PC-3 (cell line): ENCODE measurements around the gene MRPL43.

Experiments
- EZH2 ChIP-seq: fragments of 300-600 bp; sonication (generic); IDR thresholded peaks from one replicate; pipeline ENCODE4 v1.6.1; 2017; ENCODE audit warnings: antibody characterized with exemption, mild to moderate bottlenecking, low read length; ENCODE audit not compliant: unreplicated experiment
- TF ChIP-seq, protein P1 (sequence below): fragments of 300-600 bp; sonication (generic); conservative IDR thresholded peaks from 2 replicates; pipeline ENCODE4 v1.5.1; 2017; ENCODE audit warnings: antibody characterized with exemption, low read depth, mild to moderate bottlenecking, low read length

GRCh38 chr10:100980711-100981110 lies 6.6 kb downstream of the MRPL43 start:
- TF ChIP-seq, protein P1, sequence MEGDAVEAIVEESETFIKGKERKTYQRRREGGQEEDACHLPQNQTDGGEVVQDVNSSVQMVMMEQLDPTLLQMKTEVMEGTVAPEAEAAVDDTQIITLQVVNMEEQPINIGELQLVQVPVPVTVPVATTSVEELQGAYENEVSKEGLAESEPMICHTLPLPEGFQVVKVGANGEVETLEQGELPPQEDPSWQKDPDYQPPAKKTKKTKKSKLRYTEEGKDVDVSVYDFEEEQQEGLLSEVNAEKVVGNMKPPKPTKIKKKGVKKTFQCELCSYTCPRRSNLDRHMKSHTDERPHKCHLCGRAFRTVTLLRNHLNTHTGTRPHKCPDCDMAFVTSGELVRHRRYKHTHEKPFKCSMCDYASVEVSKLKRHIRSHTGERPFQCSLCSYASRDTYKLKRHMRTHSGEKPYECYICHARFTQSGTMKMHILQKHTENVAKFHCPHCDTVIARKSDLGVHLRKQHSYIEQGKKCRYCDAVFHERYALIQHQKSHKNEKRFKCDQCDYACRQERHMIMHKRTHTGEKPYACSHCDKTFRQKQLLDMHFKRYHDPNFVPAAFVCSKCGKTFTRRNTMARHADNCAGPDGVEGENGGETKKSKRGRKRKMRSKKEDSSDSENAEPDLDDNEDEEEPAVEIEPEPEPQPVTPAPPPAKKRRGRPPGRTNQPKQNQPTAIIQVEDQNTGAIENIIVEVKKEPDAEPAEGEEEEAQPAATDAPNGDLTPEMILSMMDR: no peak
- TF ChIP-seq EZH2: no peak
